MM.1S (cell line): Measurements from ENCODE around the gene ZFYVE28.
"Not testable (repeated sequence)": the region's sequence is repeated elsewhere in the genome, so short reads cannot be mapped to it uniquely, and the experiment has no call there.

ENCODE experiments used
- EZH2 ChIP-seq: fragments of 300-600 bp; sonication (generic); optimal IDR thresholded peaks from 2 replicates; pipeline ENCODE3; 2017; ENCODE audit warnings: low read depth, mild to moderate bottlenecking, antibody characterized with exemption, low read length, mixed read lengths
- TF ChIP-seq, protein P1 (sequence below): fragments of 300-600 bp; sonication (generic); IDR thresholded peaks from 2 replicates; pipeline ENCODE4 v1.5.1; 2016; ENCODE audit warnings: antibody characterized with exemption, low read length, mixed read lengths

DNA sequence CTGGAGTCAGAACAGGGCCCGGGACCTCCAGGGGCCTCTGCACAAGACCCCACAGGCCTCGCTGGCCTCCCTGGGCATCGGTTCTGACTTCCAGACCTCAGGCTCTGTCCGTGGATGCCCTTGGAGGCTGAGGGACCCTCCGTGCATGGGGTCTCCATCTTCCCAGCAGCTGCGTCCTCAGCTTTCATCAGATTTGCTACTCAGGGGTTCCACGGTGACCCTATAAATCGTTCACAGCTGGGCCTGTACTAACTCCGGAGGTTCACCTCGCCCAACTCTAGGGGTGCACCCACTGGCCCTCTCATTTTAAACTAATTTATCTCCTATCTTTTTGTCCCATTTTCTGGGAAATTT, 143.4 kb downstream of the ZFYVE28 start:
- TF ChIP-seq, protein P1, sequence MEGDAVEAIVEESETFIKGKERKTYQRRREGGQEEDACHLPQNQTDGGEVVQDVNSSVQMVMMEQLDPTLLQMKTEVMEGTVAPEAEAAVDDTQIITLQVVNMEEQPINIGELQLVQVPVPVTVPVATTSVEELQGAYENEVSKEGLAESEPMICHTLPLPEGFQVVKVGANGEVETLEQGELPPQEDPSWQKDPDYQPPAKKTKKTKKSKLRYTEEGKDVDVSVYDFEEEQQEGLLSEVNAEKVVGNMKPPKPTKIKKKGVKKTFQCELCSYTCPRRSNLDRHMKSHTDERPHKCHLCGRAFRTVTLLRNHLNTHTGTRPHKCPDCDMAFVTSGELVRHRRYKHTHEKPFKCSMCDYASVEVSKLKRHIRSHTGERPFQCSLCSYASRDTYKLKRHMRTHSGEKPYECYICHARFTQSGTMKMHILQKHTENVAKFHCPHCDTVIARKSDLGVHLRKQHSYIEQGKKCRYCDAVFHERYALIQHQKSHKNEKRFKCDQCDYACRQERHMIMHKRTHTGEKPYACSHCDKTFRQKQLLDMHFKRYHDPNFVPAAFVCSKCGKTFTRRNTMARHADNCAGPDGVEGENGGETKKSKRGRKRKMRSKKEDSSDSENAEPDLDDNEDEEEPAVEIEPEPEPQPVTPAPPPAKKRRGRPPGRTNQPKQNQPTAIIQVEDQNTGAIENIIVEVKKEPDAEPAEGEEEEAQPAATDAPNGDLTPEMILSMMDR: not testable (repeated sequence)
- TF ChIP-seq EZH2: not testable (repeated sequence)
